Gastroesophageal sphincter (tissue), 4 donors: ENCODE data around the gene VPS51. TPM values are rescaled to one million over a fixed set of nuclear protein-coding genes. Genes with fewer than 3 reads are reported as not detected.

Experiments
- ATAC-seq: fragments of 150-250 bp; one replicate; pipeline ENCODE4 v1.9.1; 2016; ENCODE audit warnings: mild to moderate bottlenecking, moderate library complexity
- H3K27ac ChIP-seq, 4 donors: fragments of 200-600 bp; sonication (generic) in 3 of 4; 1 replicate in 3 of 4; 2 replicates in 1 of 4; pipeline ENCODE4 v1.5.1; 2016 to 2019
- H3K27me3 ChIP-seq: fragments of 200-600 bp; sonication (generic); one replicate; pipeline ENCODE4 v1.5.1; 2019
- H3K36me3 ChIP-seq, 2 donors: fragments of 200-600 bp; sonication (generic); one replicate each; pipeline ENCODE4 v1.5.1; 2019; ENCODE audit warnings: control low read depth in 1 of 2
- H3K4me1 ChIP-seq, 3 donors: fragments of 200-600 bp; sonication (generic); 1 replicate in 2 of 3; 2 replicates in 1 of 3; pipeline ENCODE4 v1.5.1; 2016 to 2019; ENCODE audit warnings: control low read depth in 2 of 3
- H3K4me3 ChIP-seq, 2 donors: fragments of 200-600 bp; sonication (generic); one replicate each; pipeline ENCODE4 v1.5.1; 2019; ENCODE audit warnings: mild to moderate bottlenecking in 1 of 2, moderate library complexity in 1 of 2
- H3K9me3 ChIP-seq, 3 donors: fragments of 200-600 bp; sonication (generic); one replicate each; pipeline ENCODE4 v1.5.1; 2017 to 2019; ENCODE audit warnings: control low read depth in 2 of 3
- CTCF ChIP-seq, 4 experiments: fragments of 200-600 bp in 2 of 4; fragments of 450-650 bp in 2 of 4; sonication (generic) in 1 of 4; IDR thresholded peaks; one replicate each; pipeline ENCODE4 v1.5.1; 2017 to 2019; ENCODE audit warnings: antibody characterized with exemption in 4 of 4, mild to moderate bottlenecking in 2 of 4, moderate library complexity in 2 of 4
- EP300 ChIP-seq: sonication (generic); formaldehyde crosslinking; IDR thresholded peaks from one replicate; pipeline ENCODE4 v1.6.1; 2017; ENCODE audit warnings: antibody characterized with exemption, mild to moderate bottlenecking
- POLR2A ChIP-seq, 2 donors: fragments of 450-650 bp; IDR thresholded peaks; one replicate each; pipeline ENCODE4 v1.6.1; 2017; ENCODE audit warnings: antibody characterized with exemption in 2 of 2, mild to moderate bottlenecking in 2 of 2, moderate library complexity in 1 of 2
- POLR2AphosphoS5 ChIP-seq: sonication (generic); formaldehyde crosslinking; IDR thresholded peaks from one replicate; pipeline ENCODE4 v1.6.1; 2017; ENCODE audit warnings: antibody characterized with exemption
- WGBS, 2 donors: methylation state at CpG; one replicate each; pipeline ENCODE4 v1.1.5; 2018; ENCODE audit warnings: low coverage in 1 of 2; 5-methylcytosine and 5-hydroxymethylcytosine counted together
- total RNA-seq, 4 donors: library from RNA; depleted of rRNA; stranded (reverse); fragments of >200 nt; gene quantifications; one replicate each; pipeline ENCODE4 v1.1.0, GENCODE V29; 2016

Gene VPS51
- total RNA-seq, 4 donors from 2014 or later: 374 to 526 (median 407) TPM

- no peaks in the 10 kb centered on the region for H3K27me3 ChIP-seq
- no peak overlapping the region for H3K4me3 ChIP-seq
- no peaks in the 10 kb centered on the region for H3K9me3 ChIP-seq
- no peaks in the 10 kb centered on the region for H3K36me3 ChIP-seq
- ATAC-seq: no peak
- 30 to 79% methylated on average over 2 of the region's 4 CpGs for WGBS, 2 donors
- no peaks in the 10 kb centered on the region for H3K4me1 ChIP-seq
- no peak for TF ChIP-seq CTCF (IDR thresholded peaks at IDR 0.05)
- TF ChIP-seq EP300: no peak
- no peak for TF ChIP-seq POLR2A (IDR thresholded peaks at IDR 0.05)
- TF ChIP-seq POLR2AphosphoS5: no peak
- H3K27ac ChIP-seq: no peak overlapping the region
These were observed 23.9 kb upstream of the VPS51 start for GRCh38 chr11:65071907-65072630.

- TF ChIP-seq CTCF (IDR thresholded peaks at IDR 0.05) (no peak), POLR2A (IDR thresholded peaks at IDR 0.05) (no peak), EP300 (no peak), POLR2AphosphoS5 (no peak)
- Histone ChIP-seq H3K27me3 (no peaks in the 10 kb centered on the region), H3K9me3 (no peaks in the 10 kb centered on the region), H3K36me3 (no peaks in the 10 kb centered on the region), H3K4me1 (no peaks in the 10 kb centered on the region), H3K27ac (no peak overlapping the region), H3K4me3 (no peak overlapping the region)
- no peak for ATAC-seq
- 33 to 56% methylated on average over 1 of the region's 1 CpG for WGBS, 2 donors
These were observed 23.4 kb upstream of the VPS51 start for GRCh38 chr11:65072631-65072966.

GRCh38 chr11:65077451-65077850 is 18.6 kb upstream of the VPS51 start:
- H3K9me3 ChIP-seq: no peaks in the 10 kb centered on the region
- no peaks in the 10 kb centered on the region for H3K27me3 ChIP-seq
- no peaks in the 10 kb centered on the region for H3K4me1 ChIP-seq
- ATAC-seq: no peak
- no peaks in the 10 kb centered on the region for H3K36me3 ChIP-seq
- TF ChIP-seq EP300: no peak
- no peak for TF ChIP-seq POLR2AphosphoS5
- TF ChIP-seq POLR2A (IDR thresholded peaks at IDR 0.05): no peak
- no peak for TF ChIP-seq CTCF (IDR thresholded peaks at IDR 0.05)
- no peak overlapping the region for H3K27ac ChIP-seq
- 90 to 100% methylated on average over 2 to 4 of the region's 4 CpGs for WGBS, 2 donors
- no peak overlapping the region for H3K4me3 ChIP-seq

GRCh38 chr11:65078151-65078550 is 17.9 kb upstream of the VPS51 start:
- H3K9me3 ChIP-seq: no peaks in the 10 kb centered on the region
- H3K27me3 ChIP-seq: no peaks in the 10 kb centered on the region
- no peak overlapping the region for H3K4me3 ChIP-seq
- no peak overlapping the region for H3K27ac ChIP-seq
- 53 to 80% methylated on average over 1 to 3 of the region's 3 CpGs for WGBS, 2 donors
- H3K4me1 ChIP-seq: peaks cover 0 to under 1% (median 0%) of the 10 kb centered on the region in 3 donors
- no peak for ATAC-seq
- no peaks in the 10 kb centered on the region for H3K36me3 ChIP-seq
- TF ChIP-seq POLR2AphosphoS5 (no peak), POLR2A (IDR thresholded peaks at IDR 0.05) (no peak), CTCF (IDR thresholded peaks at IDR 0.05) (peak in 3 of 4 experiments; percentile 33 to 56 (median 56)), EP300 (no peak)

- ATAC-seq: no peak
- Histone ChIP-seq H3K4me3 (no peak overlapping the region), H3K4me1 (peaks cover 0 to 7% (median 5%) of the 10 kb centered on the region in 3 donors), H3K36me3 (no peaks in the 10 kb centered on the region), H3K9me3 (no peaks in the 10 kb centered on the region), H3K27me3 (no peaks in the 10 kb centered on the region), H3K27ac (no peak overlapping the region)
- 40 to 100% methylated on average over 1 to 3 of the region's 9 CpGs for WGBS, 2 donors
- TF ChIP-seq POLR2A (IDR thresholded peaks at IDR 0.05) (no peak), EP300 (no peak), POLR2AphosphoS5 (no peak), CTCF (IDR thresholded peaks at IDR 0.05) (no peak)
These were observed 17.1 kb upstream of the VPS51 start for GRCh38 chr11:65078786-65079342.
